HG03280 (cell line): ENCODE results near the gene RALGAPA1.
"Not testable (repeated sequence)": the region's sequence is repeated elsewhere in the genome, so short reads cannot be mapped to it uniquely, and the experiment has no call there.

Experiments used
- ATAC-seq: cut with Tn5 transposase; IDR thresholded peaks from one replicate; pipeline ENCODE4 v1.9.1; 2021; ENCODE audit warnings: mild to moderate bottlenecking, moderate library complexity; ENCODE audit not compliant: unreplicated experiment

The RALGAPA1 gene

DNA sequence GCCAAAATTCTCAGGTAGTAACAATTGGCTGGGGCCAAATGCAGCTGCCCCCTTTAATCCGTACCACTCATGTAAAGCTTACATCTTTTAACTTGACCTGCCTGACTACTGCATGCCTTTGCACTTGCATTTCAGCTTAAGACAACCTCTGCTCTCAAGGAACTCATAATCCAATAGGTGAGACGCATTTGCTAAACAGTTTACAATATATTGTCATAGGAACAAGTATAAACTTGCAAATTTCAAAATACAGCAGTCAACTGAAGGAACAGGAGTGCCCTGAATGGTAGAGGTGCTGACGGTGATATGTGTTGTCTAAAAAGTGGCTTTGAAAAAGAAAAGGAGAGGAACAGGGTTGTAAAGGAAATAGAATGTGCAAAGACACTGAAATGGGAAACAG lies 13.4 kb upstream of the RALGAPA1 start:
- no peak for ATAC-seq

DNA sequence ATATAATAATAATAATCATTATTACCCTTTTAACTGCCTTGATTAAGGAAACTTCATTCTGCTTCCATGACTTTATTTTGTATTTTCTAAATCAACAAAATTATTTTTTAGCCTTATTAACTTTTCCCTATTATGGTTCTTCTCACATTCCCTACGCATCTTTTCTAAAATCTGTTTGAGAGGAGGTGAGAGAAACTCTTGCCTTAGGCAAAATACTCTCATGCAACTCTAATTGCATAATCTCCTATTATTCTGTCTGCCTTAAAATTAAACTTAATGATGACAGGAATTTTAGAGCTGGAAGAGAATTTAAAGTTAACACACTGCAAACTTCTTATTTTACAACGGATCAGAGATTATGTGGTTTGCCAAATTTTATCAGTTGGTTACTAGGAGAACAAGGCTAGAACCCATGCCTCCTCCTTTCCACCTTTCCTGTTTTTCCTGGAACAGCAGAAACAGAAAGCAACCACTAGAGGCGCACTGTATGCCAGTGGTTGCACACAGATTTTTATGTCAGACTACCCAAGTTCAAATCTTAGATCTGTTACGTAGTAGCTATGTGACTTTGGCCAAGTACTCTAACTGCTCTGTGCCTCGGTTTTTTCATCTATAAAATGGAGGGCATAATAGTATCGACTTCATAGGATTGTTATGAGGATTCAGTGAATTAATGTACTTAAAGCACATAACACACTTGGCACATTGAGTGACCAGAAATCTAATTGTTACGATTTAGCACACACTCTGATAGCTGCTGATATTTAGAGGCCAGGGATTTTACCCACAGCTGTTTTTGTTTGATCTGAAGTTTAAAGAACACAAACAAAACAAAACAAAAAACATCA lies 12.7 kb upstream of the RALGAPA1 start:
- ATAC-seq = no peak

DNA sequence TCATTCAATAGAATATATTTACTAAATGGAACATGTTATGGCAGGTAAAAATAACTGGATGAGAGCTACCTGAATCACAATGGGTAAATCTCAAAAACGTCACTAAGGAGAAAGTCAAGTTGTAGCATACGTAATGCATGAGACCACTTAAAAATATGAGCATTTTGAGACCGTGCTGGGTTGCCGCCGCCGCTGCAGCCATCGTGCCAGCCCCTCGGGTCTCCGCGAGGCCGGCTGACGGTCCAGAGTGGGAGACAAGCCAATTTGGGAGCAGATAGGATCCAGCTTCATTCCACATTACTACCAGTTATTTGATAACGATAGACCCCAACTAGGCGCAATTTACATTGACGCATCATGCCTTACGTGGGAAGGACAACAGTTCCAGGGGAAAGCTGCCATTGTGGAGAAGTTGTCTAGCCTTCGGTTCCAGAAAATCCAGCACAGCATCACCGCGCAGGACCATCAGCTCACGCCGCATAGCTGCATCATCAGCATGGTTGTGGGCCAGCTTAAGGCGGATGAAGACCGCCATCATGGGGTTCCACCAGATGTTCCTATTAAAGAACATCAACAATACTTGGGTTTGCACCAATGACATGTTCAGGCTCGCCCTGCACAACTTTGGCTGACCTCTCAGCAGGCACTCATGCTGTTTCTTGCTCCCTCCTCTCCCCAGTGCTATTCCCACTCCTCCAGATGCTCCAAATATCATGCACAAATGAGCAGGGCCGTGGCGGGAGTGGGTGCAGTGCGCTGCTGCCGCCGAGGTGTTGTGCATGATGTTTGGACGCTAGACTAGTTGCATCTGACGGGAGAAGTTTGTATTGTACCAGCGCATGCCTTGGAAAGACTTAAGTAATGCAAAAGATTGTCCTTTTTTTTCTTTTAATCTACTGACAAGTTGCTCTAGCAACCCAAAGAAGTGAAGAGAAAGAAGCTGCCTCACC lies 10.8 kb upstream of the RALGAPA1 start:
- ATAC-seq = no peak

DNA sequence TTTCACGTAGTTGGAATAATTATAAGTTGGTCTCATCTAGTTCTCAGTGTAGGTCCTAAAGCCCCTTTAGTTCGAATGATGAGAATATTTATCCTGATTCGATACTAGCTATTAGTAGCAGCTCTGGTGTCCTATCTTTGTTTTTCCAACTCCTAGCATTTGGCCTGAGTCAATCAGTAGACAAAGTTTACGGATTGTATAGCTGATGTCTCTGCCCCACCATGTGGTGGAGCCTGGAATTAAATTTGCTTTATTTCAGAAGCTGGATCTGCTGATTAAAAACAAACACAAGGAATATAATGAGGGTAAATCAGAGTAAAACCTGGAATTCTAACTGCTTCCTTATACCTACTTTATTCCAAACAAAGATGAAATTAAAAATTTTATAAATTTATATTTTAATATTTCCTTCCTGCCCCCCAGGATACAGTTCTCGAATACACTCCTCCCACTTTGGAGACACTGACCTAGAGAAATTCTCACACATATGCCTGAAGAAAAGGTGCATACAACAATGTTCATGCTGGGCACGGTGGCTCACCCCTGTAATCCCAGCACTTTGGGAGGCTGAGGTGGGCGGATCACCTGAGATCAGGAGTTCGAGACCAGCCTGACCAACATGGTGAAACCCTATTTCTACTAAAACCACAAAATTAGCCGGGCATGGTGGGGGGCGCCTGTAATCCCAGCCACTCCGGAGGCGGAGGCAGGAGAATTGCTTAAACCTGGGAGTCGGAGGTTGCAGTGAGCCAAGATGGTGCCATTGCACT lies 9.4 kb upstream of the RALGAPA1 start:
- no peak for ATAC-seq

DNA sequence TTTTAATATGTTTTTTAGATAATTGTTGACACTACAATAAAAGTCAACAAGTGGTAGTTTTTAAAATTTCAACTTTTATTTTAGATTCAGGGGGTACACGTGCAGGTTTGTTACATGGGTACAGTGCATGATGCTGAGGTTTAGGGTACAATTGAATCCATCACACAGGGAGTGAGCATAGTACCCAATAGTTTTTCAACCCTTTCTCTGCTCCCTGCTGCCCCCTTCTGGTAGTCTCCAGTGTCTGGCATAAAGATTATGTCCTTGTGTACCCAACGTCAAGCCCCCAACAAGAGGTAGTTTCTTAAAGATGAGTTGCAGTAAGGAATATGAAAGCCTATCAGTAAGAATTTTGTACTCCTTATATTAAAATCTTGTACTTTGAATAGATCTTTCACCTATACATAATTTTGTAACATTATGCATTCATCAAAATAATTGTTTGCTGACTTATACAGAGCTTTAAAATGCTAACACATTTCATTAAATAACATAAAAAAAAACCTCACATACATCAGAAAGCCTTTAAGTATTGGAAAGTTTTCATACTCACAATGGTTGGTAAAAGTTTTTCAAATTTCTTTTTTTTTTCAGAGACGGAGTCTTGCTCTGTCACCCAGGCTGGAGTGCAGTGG lies 5.4 kb upstream of the RALGAPA1 start:
- no peak for ATAC-seq

DNA sequence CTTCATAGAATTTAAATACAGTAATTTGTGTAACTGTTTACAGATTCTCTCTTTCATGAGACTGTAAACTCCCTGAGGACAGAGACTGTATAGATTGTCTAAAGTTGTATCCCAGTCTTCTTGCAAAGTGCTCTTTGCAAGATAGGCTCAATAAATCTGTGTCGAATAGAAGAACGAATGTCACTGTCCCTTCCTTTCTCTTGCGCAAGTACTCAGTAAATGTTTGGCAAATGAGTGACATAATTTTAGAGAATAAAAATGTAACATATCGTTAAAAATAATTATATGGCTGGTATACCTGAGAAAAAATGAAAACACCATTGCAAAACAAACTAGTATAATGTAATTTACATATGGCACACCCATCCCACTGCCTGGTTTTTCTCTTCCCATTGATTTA lies 1.9 kb upstream of the RALGAPA1 start:
- ATAC-seq = no peak

DNA sequence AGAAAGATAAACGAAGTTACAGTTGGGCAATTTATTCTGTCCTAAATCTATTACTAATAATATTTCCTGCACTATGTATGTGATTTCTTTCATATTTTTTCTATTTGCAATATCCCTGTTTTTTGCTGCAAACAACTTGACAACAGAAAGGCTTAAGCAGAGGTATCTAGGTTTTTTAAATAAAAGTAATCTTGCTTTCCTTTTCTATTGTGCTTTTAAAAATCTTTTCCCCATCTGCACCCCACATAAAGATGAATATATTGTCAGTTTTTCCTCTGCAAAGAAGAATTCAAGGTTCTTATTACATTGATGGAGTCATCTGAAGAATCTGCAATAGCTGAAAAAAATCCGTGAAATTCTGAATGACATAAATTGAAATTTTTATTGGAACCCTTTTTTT lies 502 bp upstream of the RALGAPA1 start:
- no peak for ATAC-seq

DNA sequence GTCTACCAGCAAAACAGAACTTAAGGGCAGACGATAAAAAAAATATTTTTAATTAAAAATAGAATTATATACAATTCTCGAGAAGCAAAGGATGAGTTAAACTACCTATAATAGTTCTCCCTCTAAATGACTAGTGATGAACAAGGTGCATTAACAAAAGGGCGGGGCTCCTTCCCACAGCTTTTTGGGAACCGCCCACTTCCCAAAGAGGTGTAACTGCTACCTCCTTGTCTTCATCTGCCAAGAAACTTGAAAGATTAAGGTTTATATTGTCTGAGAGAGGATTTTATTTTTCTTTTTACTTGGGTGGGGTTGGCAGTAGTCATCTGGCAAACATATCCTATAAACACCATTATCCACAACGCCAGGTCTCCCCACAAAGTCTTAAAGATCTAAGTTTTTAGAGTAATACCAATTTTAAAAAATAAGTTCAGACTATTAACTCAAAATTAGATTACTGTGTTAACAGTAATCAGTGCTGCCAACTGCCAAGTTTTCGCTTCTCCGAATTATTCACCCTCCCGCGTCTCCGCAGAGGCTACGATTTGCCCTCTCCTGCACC lies 938 bp downstream of the RALGAPA1 start:
- no peak for ATAC-seq

DNA sequence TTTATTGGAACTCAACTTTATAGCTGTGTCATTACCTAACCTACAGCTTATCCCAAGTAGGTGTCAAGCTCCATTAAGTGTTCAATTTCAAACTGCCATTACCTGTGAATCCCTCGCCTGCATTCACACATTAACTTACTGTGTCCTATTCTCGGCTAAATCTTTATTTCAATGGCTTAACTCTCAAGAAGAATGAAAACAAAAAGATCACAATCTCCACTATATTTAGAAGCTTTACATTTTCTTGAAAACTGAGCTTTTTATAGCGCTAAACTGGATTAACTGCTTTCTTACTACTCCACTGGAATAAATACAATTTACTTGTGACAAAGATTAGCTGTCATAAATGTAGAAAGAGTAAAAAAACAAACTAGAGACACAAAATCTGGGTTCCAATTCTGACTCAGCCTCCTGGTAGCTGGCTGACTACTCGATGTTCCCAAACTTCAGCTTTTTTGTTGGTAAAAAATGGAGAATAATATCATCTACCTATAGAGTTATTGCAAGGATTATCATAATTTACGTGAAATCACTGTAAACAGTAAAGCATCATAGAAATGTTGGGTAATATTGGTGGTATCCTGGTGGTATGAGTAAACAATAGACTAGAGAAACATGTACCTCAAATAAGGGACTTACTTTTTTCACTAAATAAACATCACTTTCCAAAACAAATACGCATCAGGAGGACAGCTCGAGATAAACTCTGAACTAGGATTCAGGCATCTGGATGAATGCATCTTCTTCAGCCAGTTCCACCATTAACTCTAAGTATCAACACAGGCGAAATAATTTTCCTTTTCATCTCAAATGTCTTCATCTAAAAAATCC lies 1.7 kb downstream of the RALGAPA1 start:
- ATAC-seq = no peak

DNA sequence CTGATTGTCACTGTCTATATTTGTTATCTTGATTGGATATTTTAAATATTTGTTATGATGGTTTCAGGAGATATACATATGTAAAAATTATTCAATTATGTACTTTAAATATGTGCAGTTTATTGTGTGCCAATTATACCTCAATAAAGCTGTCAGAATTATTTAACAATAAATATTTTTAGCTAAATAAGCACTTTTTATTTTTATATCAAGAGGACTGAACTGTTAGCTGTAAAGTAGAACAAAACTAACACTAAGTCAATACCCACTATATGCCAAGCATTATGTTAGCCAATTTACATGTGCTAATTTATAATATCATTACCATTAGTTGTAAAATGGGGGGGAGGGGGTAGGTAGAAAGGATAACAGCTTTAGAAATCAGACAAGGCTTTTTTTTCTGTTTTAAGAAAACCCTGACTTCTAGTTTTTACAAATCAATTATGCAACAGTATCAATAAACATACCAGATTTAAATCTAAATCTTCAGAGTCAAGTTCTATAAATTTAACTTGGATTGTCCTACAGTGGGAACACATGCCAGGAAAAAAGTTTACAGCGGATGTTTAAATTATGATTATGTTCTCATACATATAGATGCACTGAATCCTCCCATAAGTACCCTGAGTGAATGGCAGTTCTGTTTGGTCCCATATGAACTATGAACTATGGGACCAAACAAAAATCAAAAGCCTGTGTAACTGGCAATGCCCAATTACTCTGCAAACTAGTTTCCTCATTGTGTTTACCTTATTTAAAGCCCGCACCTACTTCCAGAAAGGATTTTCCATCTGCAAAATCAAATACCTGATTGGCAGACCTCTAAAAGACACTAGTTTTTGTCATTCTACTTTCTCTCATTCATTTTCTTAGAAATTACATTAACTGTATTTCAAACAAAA lies 2.8 kb downstream of the RALGAPA1 start:
- ATAC-seq = no peak

DNA sequence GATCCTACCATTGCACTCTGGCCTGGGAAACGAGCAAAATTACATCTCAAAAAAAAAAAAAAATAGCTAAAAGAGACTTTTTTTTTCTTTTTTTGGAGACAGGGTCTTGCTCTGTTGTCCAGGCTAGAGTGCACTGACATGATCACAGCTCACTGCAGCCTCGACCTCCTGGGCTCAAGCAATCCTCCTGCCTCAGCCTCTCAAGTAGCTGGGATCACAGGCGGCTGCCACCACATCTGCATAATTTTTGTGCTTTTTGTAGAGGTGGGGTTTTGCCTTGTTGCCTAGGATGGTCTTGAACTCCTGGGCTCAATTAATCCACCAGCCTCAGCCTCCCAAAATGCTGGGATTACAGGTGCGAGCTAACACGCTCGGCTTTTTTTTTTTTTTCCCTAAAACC lies 11.3 kb downstream of the RALGAPA1 start:
- no peak for ATAC-seq

DNA sequence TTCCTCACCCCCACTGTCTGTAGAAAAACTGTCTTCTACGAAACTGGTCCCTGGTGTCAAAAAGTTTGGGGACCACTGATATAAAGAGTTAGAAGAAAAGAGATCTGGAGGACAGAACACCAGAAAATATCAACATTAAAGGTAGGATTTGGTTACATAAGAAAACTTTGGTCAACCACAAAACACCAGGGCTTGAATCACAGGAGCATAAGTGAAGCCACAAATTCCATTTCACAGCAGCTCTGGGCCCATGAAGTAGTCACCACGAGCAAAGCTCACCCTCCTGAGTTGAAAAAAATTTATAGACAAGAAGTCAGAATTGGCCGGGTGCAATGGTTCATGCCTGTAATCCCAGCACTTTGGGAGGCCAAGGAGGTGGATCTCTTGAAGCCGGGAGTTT lies 19.4 kb downstream of the RALGAPA1 start:
- no peak for ATAC-seq

DNA sequence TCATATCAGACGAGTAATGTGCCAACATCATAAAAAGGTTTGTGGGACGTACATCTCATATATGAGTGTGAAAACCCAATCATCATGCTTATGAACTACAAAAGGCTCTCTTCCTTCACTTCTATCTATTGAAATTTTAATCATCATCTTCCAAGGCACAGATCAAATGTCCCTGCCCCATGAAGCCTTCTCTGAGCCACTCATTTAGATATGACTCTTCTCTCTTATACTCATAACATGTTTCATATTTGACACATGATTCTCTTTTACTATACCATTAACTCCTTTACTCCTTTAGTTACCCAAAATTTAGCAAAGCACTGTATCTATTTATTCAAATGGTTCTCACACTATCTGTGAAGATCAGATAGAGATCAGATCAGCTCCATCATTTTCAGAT lies 22.2 kb downstream of the RALGAPA1 start:
- ATAC-seq = no peak

DNA sequence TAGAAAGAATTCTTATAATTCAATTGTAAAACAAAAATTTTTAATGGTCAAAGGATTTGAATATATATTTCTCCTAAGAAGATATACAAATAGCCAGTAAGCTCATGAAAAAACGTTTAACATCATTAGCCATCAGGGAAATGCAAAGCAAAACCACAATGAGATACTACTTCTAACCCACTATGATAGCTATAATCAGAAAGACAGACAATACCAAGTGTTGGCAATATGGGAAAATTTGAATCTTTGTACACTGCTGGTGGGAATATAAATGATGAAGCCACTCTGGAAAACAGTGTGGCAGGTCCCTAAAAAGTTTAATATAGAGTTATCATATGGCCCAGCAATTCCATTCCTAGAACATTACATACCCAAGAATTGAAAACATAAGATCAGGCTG lies 25.4 kb downstream of the RALGAPA1 start:
- ATAC-seq = no peak

DNA sequence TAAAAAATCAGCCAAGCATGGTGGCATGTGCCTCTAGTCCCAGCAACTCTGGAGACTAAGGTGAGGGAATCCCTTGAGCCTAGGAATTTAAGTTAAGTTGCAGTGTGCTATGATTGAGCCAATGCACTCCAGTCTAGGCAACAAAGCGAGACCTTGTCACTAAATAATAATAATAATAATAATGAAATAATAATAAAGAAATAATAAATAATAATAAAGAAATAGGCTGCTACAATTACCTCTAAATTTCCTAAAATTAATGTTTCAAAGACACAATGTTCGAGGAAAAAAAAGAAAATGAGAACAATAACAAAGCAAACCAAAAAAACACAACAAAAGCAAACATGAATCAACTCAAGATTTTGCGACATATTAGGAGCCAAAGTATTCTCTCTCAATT lies 29.7 kb downstream of the RALGAPA1 start:
- ATAC-seq = no peak

DNA sequence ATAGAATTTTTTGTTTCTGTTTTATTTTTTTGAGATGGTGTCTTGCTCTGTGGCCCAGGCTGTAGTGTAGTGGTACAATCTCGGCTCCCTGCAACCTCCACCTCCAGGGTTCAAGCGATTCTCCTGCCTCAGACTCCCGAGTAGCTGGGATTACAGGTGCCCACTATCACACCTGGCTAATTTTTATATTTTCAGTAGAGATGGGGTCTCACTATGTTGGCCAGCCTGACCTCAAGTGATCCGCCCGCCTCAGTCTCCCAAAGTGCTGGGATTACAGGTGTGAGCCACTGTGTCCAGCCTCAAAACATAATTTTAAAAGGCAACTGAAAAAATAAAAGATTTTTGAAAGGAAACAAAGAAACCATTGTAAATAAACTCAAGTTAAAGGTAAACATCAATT lies 31.5 kb downstream of the RALGAPA1 start:
- ATAC-seq = not testable (repeated sequence)

DNA sequence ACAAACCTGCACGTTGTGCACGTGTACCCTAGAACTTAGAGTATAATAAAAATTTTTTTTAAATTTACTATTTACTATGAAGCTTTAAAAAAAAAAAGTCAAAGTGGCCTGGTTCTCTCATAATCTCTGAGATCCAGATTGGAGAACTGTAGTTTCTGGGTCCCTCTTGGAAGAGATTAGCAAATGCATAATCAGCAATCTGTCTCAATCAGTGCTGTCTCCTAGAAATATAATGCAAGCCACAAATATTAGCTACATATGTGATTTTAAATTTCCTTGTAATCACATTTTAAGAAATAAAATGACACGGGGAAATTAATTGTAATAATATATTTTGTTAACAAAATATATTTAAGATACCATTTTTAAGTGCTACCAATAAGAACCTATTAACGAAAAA lies 32.3 kb downstream of the RALGAPA1 start:
- no peak for ATAC-seq

DNA sequence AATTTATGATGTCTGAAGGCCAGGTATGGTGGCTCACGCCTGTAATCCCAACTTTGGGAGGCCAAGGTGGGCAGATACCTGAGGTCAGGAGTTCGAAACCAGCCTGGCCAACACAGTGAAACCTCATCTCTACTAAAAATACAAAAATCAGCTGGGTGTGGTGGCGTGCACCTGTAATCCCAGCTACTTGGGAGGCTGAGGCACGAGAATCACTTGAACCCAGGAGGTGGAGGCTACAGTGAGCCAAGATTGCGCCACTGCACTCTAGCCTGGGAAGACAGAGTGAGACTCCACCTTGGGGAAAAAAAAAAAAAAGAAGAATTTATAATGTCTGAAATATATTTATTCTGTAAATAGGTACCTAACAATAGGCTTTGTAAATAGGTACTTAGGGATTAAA lies 33.0 kb downstream of the RALGAPA1 start:
- ATAC-seq = not testable (repeated sequence)

DNA sequence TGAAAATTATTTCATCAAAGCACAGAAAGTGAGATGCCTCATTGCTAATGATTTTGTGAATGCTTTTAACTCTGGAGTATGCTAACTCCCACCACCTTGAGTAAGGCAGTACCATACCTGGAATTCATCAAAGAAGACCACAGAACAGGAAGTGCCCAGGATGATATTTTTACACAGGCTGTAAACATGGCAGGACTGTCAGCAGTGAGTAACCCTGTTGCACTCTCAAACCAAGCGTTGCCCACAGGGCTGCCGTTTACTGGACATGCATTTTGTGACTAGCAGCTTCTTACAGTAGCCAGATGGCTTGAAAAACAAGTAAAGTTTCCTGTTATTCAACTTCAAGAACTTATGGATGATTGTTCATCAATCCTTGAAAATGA lies 42.4 kb downstream of the RALGAPA1 start:
- no peak for ATAC-seq
